GM19468 (cell line): Measurements from ENCODE around the gene HYOU1.
A peak's percentile ranks its signal among the peaks of the same experiment; 100 is the strongest.
"Not testable (repeated sequence)": the region's sequence is repeated elsewhere in the genome, so short reads cannot be mapped to it uniquely, and the experiment has no call there.

Experiments used
- ATAC-seq: cut with Tn5 transposase; IDR thresholded peaks from one replicate; pipeline ENCODE4 v1.9.1; 2021; ENCODE audit warnings: mild to moderate bottlenecking, moderate library complexity, moderate number of reproducible peaks; ENCODE audit not compliant: unreplicated experiment; ENCODE audit errors: extremely low read depth

HYOU1 gene

GRCh38 chr11:119025541-119025940 lies 31.5 kb downstream of the HYOU1 start:
- ATAC-seq = no peak

GRCh38 chr11:119025099-119025473 lies 31.9 kb downstream of the HYOU1 start:
- ATAC-seq = no peak

GRCh38 chr11:119024430-119025098 lies 32.4 kb downstream of the HYOU1 start:
- ATAC-seq = no peak

GRCh38 chr11:119023741-119024140 lies 33.3 kb downstream of the HYOU1 start:
- ATAC-seq = no peak

- no peak for ATAC-seq
These were observed 35.4 kb downstream of the HYOU1 start for GRCh38 chr11:119021631-119022030.

GRCh38 chr11:119019996-119020395 lies 37.0 kb downstream of the HYOU1 start:
- ATAC-seq = no peak

GRCh38 chr11:119018074-119018938 lies 38.7 kb downstream of the HYOU1 start, which contains the start of the genes RPS25 and TRAPPC4:
TSS of gene RPS25 (minus strand) at chr11:119018343. CDS start at chr11:119018284, 59 bp downstream.
TSS of gene TRAPPC4 (plus strand) at chr11:119018766. CDS start at chr11:119018796, 30 bp downstream.
- peak; percentile 76 for ATAC-seq

GRCh38 chr11:119017377-119017776 lies 39.6 kb downstream of the HYOU1 start:
- not testable (repeated sequence) for ATAC-seq

- no peak for ATAC-seq
These were observed 40.6 kb downstream of the HYOU1 start for GRCh38 chr11:119016216-119017009.

GRCh38 chr11:119015054-119015611 lies 41.9 kb downstream of the HYOU1 start:
- ATAC-seq = no peak

GRCh38 chr11:119014209-119014924 lies 42.6 kb downstream of the HYOU1 start:
- ATAC-seq = no peak

GRCh38 chr11:119012629-119013170 lies 44.3 kb downstream of the HYOU1 start:
- ATAC-seq = no peak

GRCh38 chr11:119011476-119012053 lies 45.4 kb downstream of the HYOU1 start:
- no peak for ATAC-seq

GRCh38 chr11:119006656-119007055 lies 50.3 kb downstream of the HYOU1 start:
- ATAC-seq = no peak

GRCh38 chr11:119000906-119001305 lies 56.1 kb downstream of the HYOU1 start:
- no peak for ATAC-seq

- no peak for ATAC-seq
These were observed 58.2 kb downstream of the HYOU1 start for GRCh38 chr11:118998822-118999221.

GRCh38 chr11:118998388-118998717 lies 58.7 kb downstream of the HYOU1 start:
- no peak for ATAC-seq

- ATAC-seq = peak; percentile 90
These were observed 59.2 kb downstream of the HYOU1 start, which contains the start of gene CENATAC for GRCh38 chr11:118997627-118998387. TSS of gene CENATAC (plus strand) at chr11:118998138. CDS start at chr11:118998198, 60 bp downstream.
